ENCODE data around the gene SLC37A3.

SLC37A3 gene

DNA sequence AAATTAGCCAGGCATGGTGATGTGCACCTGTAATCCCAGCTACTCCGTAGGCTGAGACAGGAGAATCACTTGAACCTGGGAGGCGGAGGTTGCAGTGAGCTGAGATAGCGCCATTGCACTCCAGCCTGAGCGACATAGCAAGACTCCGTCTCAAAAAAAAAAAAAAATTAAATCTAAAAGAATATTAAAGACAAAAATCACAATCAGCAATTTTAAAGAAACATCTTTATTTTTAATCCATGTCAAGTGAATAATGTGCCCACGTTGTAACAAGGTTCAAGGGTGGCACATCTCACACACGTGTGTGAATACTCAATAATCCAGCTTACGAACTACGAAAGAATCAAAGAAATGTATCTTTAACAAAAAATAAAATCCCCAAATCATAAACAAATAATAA, 23.0 kb downstream of the SLC37A3 start:
- Histone ChIP-seq H3K9me3 (ENCODE audit: insufficient read depth, low read depth, low read length) (no peaks in the 10 kb centered on the region), H3K36me3 (ENCODE audit: insufficient read depth, low read length) (peaks cover 53% of the 10 kb centered on the region), H3K4me1 (ENCODE audit: insufficient read depth, low read length) (no peaks in the 10 kb centered on the region), H3K27ac (ENCODE audit: low read depth, low read length) (no peak overlapping the region), H3K27me3 (ENCODE audit: insufficient read depth, low read length) (no peaks in the 10 kb centered on the region), H3K9ac (ENCODE audit: low read depth, low read length) (no peak overlapping the region), H3K4me3 (ENCODE audit: low read length) (no peak overlapping the region)
- 96% methylated on average over 9 of the region's 9 CpGs for WGBS

DNA sequence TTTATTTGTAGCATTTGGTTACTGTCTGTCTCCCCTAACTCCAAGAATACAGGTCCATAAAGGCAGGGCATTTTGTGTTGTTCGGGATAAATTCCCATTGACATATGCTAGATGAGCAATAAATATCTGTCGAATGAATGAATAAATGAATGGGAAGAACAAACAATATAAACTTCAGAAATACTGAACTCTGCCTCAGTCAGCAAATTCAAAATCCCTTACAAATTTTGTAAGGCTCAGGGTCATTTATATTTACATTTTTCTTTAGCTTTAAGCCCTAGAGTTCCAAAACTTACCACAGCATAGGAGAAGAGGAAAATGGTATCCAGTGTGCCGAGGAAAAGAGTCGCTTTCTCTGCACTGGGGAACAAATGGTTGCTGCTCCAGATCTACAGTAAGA, 29.0 kb downstream of the SLC37A3 start:
- Histone ChIP-seq H3K4me3 (ENCODE audit: low read length) (no peak overlapping the region), H3K4me1 (ENCODE audit: insufficient read depth, low read length) (no peaks in the 10 kb centered on the region), H3K36me3 (ENCODE audit: insufficient read depth, low read length) (peaks cover 37% of the 10 kb centered on the region), H3K27ac (ENCODE audit: low read depth, low read length) (no peak overlapping the region), H3K9ac (ENCODE audit: low read depth, low read length) (no peak overlapping the region), H3K27me3 (ENCODE audit: insufficient read depth, low read length) (no peaks in the 10 kb centered on the region), H3K9me3 (ENCODE audit: insufficient read depth, low read depth, low read length) (no peaks in the 10 kb centered on the region)
- WGBS: 99% methylated on average over 3 of the region's 4 CpGs

DNA sequence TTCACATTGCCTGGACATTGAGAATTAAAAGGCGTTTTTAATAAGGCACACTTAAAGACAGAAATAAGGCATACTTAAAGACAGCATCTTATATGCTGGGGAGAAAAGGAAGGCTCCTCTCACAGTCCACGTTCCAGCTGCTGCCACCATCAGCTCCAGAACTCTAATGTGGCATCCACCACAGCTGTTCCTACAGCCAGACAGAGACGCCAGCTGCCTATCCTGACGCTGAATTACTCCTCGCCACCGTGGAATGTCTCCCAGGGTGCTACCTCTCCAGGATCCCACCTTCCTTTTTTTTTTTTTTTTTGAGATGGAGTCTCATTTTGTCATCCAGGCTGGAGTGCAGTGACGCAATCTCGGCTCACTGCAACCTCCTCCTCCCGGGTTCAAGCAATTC, 30.8 kb downstream of the SLC37A3 start:
- no peak overlapping the region for H3K27ac ChIP-seq (ENCODE audit: low read depth, low read length)
- WGBS: 83% methylated on average over 9 of the region's 9 CpGs
- H3K9me3 ChIP-seq (ENCODE audit: insufficient read depth, low read depth, low read length): no peaks in the 10 kb centered on the region
- H3K36me3 ChIP-seq (ENCODE audit: insufficient read depth, low read length): peaks cover 36% of the 10 kb centered on the region
- no peak overlapping the region for H3K9ac ChIP-seq (ENCODE audit: low read depth, low read length)
- H3K27me3 ChIP-seq (ENCODE audit: insufficient read depth, low read length): no peaks in the 10 kb centered on the region
- H3K4me1 ChIP-seq (ENCODE audit: insufficient read depth, low read length): no peaks in the 10 kb centered on the region
- H3K4me3 ChIP-seq (ENCODE audit: low read length): no peak overlapping the region

DNA sequence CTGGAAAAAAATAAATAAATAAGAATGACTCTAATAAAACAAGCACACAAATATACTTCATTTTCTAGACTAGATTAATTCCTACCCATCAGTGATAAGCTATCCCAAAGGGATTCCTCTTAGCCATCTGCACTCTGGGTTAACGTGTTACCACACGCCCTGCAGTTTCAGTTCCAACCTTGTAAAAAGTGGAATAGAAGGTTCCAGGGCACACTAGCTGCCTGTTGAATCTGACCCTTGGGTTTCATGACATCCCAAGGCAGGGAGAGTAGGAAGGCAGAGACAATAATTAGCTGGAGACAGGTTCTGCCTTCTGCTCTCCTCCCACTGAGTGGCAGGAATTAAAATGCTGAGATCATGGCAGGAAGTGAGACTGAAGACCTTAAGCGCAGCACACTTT, 33.5 kb downstream of the SLC37A3 start:
- Histone ChIP-seq H3K4me1 (ENCODE audit: insufficient read depth, low read length) (no peaks in the 10 kb centered on the region), H3K27ac (ENCODE audit: low read depth, low read length) (no peak overlapping the region), H3K9me3 (ENCODE audit: insufficient read depth, low read depth, low read length) (no peaks in the 10 kb centered on the region), H3K27me3 (ENCODE audit: insufficient read depth, low read length) (no peaks in the 10 kb centered on the region), H3K36me3 (ENCODE audit: insufficient read depth, low read length) (peaks cover 40% of the 10 kb centered on the region), H3K9ac (ENCODE audit: low read depth, low read length) (no peak overlapping the region), H3K4me3 (ENCODE audit: low read length) (no peak overlapping the region)
- 96% methylated on average over 2 of the region's 3 CpGs for WGBS

DNA sequence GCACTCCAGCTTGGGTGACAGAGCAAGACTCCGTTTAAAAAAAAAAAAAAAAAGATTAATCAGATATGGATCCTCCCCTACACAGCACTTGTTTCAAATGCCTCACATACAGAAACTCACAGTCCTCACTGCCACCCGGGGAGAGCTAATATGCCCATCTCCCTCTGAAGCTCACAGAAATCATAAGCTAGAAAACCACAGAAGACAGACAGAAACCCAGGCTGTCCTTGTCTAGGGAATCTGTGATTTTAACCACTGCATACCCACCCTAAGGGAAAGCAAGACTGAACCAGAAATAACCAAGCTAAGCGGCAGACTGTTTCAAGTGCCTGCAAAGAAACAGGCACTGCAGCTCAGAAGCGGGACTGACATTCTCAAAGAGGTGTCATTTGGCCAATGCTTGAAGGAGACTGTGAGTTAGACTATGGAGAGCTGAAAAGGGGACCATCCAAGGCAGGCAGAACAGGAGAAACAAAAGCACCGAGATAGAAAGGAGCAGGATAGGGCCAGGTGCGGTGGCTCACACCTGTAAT, 37.6 kb downstream of the SLC37A3 start:
- Histone ChIP-seq H3K27ac (ENCODE audit: low read depth, low read length) (no peak overlapping the region), H3K36me3 (ENCODE audit: insufficient read depth, low read length) (peaks cover 43% of the 10 kb centered on the region), H3K4me1 (ENCODE audit: insufficient read depth, low read length) (no peaks in the 10 kb centered on the region), H3K9me3 (ENCODE audit: insufficient read depth, low read depth, low read length) (no peaks in the 10 kb centered on the region), H3K9ac (ENCODE audit: low read depth, low read length) (no peak overlapping the region), H3K27me3 (ENCODE audit: insufficient read depth, low read length) (no peaks in the 10 kb centered on the region), H3K4me3 (ENCODE audit: low read length) (no peak overlapping the region)
- WGBS: 95% methylated on average over 4 of the region's 6 CpGs

DNA sequence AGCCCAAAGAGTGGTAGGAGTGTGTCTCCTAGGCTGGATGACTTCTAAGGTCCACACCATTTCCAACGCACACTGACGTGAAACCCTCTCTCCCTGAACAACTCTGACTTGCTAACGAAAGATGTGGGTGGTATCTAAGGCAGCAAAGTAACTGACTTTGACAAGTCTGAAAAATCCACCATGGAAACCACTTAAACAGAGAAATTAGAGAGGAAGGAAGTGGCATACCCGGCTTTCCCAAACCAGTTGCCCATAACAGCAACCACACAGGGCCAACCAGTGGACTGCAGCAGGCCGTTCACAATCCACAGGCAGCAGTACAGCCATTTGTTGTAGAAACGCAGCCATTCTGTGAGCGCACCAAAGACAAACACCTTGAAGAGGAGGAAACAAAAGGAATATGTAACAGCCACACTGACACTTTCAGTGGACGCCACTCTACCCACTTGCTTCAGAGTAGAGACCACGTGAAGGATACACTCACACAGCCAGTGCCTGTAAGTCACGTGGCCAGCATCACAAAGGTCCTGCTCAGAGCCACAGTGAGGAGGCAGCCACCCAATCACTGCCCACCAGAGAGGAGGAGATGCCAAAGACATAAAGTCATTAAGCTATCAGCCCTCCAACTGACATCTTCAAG, 39.8 kb downstream of the SLC37A3 start:
- no peak overlapping the region for H3K9ac ChIP-seq (ENCODE audit: low read depth, low read length)
- no peaks in the 10 kb centered on the region for H3K27me3 ChIP-seq (ENCODE audit: insufficient read depth, low read length)
- H3K4me1 ChIP-seq (ENCODE audit: insufficient read depth, low read length): no peaks in the 10 kb centered on the region
- H3K27ac ChIP-seq (ENCODE audit: low read depth, low read length): no peak overlapping the region
- 95% methylated on average over 10 of the region's 10 CpGs for whole genome bisulfite sequencing
- no peak overlapping the region for H3K4me3 ChIP-seq (ENCODE audit: low read length)
- peaks cover 46% of the 10 kb centered on the region for H3K36me3 ChIP-seq (ENCODE audit: insufficient read depth, low read length)
- H3K9me3 ChIP-seq (ENCODE audit: insufficient read depth, low read depth, low read length): no peaks in the 10 kb centered on the region

DNA sequence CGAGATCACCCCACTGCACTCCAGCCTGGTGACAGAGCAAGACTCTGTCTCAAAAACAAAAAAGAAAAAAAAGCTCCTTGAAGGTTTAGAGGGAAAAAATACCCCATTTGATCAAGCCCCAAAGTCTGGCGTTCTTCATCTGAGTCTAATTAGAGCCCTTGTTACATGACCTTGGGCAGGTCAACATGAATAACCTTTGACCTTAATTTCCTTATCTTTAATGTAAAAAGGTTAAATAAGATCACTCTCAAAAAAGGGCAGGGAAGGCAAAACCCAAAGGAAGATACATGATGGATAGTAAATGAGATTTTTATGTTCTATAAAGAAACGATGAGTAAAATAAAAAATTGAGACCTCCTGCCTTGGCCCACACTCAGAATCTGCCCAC, 40.3 kb downstream of the SLC37A3 start:
- Histone ChIP-seq H3K9ac (ENCODE audit: low read depth, low read length) (no peak overlapping the region), H3K4me3 (ENCODE audit: low read length) (no peak overlapping the region), H3K27ac (ENCODE audit: low read depth, low read length) (no peak overlapping the region), H3K9me3 (ENCODE audit: insufficient read depth, low read depth, low read length) (no peaks in the 10 kb centered on the region), H3K36me3 (ENCODE audit: insufficient read depth, low read length) (peaks cover 50% of the 10 kb centered on the region), H3K27me3 (ENCODE audit: insufficient read depth, low read length) (no peaks in the 10 kb centered on the region), H3K4me1 (ENCODE audit: insufficient read depth, low read length) (no peaks in the 10 kb centered on the region)
- WGBS: 98% methylated on average over 3 of the region's 3 CpGs

DNA sequence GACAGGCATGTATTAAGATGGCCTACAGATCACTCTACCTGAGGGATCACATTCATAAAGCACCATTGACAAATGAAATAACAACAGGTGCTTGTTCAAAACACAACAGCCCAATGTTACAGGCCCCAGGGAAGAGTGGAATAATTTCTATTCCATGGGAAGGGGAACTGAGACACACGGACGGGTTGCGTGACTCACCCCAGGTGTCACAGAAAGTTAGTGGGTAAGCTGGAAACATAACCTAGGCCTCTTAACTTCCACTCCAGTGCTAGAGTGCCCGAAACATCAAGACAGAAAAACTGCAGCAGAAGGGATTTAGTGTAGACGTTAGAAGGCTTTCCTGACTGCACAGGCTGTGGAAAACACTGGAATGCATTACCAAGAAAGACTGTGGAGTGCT, 48.3 kb downstream of the SLC37A3 start:
- peaks cover 15% of the 10 kb centered on the region; the same call in 1 of the 2 replicates for H3K4me1 ChIP-seq (ENCODE audit: insufficient read depth, low read length)
- WGBS: 88% methylated on average over 5 of the region's 5 CpGs
- peaks cover 86% of the 10 kb centered on the region for H3K36me3 ChIP-seq (ENCODE audit: insufficient read depth, low read length)
- H3K9ac ChIP-seq (ENCODE audit: low read depth, low read length): no peak overlapping the region
- H3K9me3 ChIP-seq (ENCODE audit: insufficient read depth, low read depth, low read length): no peaks in the 10 kb centered on the region
- peak overlapping the region; percentile 32; the same call in 1 of the 2 replicates for H3K27ac ChIP-seq (ENCODE audit: low read depth, low read length)
- H3K27me3 ChIP-seq (ENCODE audit: insufficient read depth, low read length): no peaks in the 10 kb centered on the region
- H3K4me3 ChIP-seq (ENCODE audit: low read length): no peak overlapping the region

DNA sequence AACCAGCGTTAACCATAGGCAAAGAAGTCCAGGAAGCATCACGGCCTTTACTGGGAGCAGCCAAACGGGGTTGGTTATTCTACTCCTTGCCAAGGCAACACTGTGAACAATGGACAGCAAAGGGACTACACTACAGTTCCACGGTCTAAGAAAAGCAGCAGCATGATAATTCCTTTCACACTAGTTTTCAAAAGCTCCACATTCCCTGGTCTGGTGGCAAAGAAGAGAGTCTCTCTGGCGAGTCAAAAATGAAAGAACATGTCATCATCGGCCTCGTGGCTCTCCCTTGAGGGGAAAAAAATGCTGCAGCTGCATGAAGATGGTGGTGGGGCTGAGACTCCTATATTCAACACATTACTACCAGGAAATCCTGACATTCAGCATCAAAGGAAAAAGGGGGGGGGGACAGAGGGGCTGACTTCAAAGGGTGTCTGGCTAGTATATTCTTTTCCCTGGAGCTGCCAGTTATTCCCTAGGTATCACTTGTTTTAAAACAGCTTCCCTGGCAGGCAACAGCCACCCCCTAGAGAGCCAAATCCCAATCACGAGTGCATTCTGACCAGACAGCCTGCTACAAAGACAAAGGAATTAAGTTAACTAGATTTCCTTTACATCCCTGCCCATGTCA, 49.1 kb downstream of the SLC37A3 start:
- Histone ChIP-seq H3K27me3 (ENCODE audit: insufficient read depth, low read length) (no peaks in the 10 kb centered on the region), H3K36me3 (ENCODE audit: insufficient read depth, low read length) (peaks cover 82% of the 10 kb centered on the region), H3K9me3 (ENCODE audit: insufficient read depth, low read depth, low read length) (no peaks in the 10 kb centered on the region), H3K27ac (ENCODE audit: low read depth, low read length) (peak overlapping the region; percentile 13; the same call in 1 of the 2 replicates), H3K4me3 (ENCODE audit: low read length) (no peak overlapping the region), H3K4me1 (ENCODE audit: insufficient read depth, low read length) (peaks cover 15% of the 10 kb centered on the region; the same call in 1 of the 2 replicates), H3K9ac (ENCODE audit: low read depth, low read length) (peak overlapping the region; percentile 4; the same call in 1 of the 2 replicates)
- 62% methylated on average over 8 of the region's 8 CpGs for WGBS

DNA sequence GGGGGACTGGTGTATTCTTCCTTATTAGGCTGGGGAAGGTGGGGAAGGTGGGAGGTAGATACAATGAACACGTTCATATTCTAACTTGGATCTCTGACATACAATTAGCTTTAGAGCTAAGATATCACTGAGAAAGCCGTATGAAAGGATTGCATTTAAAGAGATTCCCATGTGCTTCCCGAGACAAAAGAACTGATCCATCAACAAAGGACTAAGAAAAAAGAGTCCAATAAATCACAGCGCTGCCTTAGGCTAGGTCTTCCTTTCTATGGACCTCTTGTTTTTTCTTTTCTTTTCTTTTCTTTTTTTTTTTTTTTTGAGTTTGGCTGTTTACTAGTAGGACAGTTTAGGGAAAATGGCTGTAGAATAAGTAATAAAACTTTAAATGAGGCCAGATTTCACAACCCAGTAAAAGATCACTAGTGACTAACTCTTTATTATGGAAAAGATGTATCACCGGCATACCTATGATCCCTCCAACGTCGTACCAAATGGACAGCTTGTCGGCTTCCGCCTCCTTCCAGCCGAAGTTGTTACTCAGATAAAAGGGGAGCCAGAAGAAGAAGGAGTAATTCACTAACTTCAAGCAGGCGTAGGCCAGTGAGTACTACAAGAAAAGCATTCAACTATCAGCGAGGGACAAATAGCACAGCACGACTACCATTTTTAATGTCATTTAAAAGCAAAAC, 50.0 kb downstream of the SLC37A3 start:
- H3K36me3 ChIP-seq (ENCODE audit: insufficient read depth, low read length): peaks cover 78% of the 10 kb centered on the region
- H3K4me1 ChIP-seq (ENCODE audit: insufficient read depth, low read length): peaks cover 15% of the 10 kb centered on the region; the same call in 1 of the 2 replicates
- WGBS: 95% methylated on average over 13 of the region's 13 CpGs
- H3K4me3 ChIP-seq (ENCODE audit: low read length): no peak overlapping the region
- no peaks in the 10 kb centered on the region for H3K27me3 ChIP-seq (ENCODE audit: insufficient read depth, low read length)
- no peak overlapping the region for H3K9ac ChIP-seq (ENCODE audit: low read depth, low read length)
- 0 out of 2 replicates have a peak overlapping the region, but pooled peaks have one; percentile 13 for H3K27ac ChIP-seq (ENCODE audit: low read depth, low read length)
- no peaks in the 10 kb centered on the region for H3K9me3 ChIP-seq (ENCODE audit: insufficient read depth, low read depth, low read length)

DNA sequence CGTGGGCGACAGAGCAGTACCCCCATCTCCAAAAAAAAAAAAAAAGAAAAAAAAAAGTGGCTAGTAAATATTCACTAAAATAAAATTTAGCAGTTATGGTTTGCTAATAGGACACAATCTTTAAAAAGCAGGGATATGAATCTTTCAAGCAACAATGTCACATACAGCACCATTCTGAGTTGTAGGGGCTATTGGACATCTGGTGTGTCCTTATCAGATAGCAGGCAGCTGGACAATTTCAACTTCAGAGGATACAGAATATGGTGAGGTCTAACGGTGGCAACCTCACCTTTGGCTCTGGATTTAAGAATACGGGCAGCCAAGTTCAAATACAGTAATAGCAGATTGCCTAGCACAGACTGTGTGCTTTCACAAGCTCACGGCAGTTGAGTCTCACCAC, 51.1 kb downstream of the SLC37A3 start:
- Histone ChIP-seq H3K4me3 (ENCODE audit: low read length) (no peak overlapping the region), H3K9ac (ENCODE audit: low read depth, low read length) (no peak overlapping the region), H3K27me3 (ENCODE audit: insufficient read depth, low read length) (no peaks in the 10 kb centered on the region), H3K4me1 (ENCODE audit: insufficient read depth, low read length) (peaks cover 15% of the 10 kb centered on the region; the same call in 1 of the 2 replicates), H3K27ac (ENCODE audit: low read depth, low read length) (no peak overlapping the region), H3K9me3 (ENCODE audit: insufficient read depth, low read depth, low read length) (no peaks in the 10 kb centered on the region), H3K36me3 (ENCODE audit: insufficient read depth, low read length) (peaks cover 76% of the 10 kb centered on the region)
- 97% methylated on average over 3 of the region's 5 CpGs for WGBS
